HEK293 (cell line): ENCODE measurements around the gene AGMAT.

Experiments used
- CTCF ChIA-PET: fragments of 350-600 bp; formaldehyde crosslinking; extraction: SDS; loops from one replicate; lab custom pipeline; 2021; ENCODE audit warnings: antibody characterized with exemption; lab: Yijun Ruan, JAX
- POLR2A ChIA-PET: fragments of 300-600 bp; formaldehyde crosslinking; extraction: SDS; loops from one replicate; lab custom pipeline; 2020; ENCODE audit warnings: antibody characterized with exemption, inconsistent platforms; lab: Yijun Ruan, JAX
- H3K27ac ChIP-seq: fragments of 200-500 bp; sonication (Bioruptor generic); 2 replicates; pipeline ENCODE4 v1.5.1; 2014; ENCODE audit warnings: low read depth, low read length, control low read depth, inconsistent platforms; ENCODE audit errors: extremely low read depth
- H3K36me3 ChIP-seq, 2 experiments: fragments of 200-500 bp in 1 of 2; sonication (Bioruptor generic) in 1 of 2; 1 replicate in 1 of 2; 2 replicates in 1 of 2; pipeline ENCODE4 v1.5.1; 2014 to 2017; ENCODE audit warnings: inconsistent platforms in 2 of 2, low read length in 2 of 2; ENCODE audit not compliant: control insufficient read depth in 2 of 2, insufficient read depth in 1 of 2
- H3K4me1 ChIP-seq: fragments of 200-500 bp; sonication (Bioruptor generic); 2 replicates; pipeline ENCODE4 v1.5.1; 2014; ENCODE audit warnings: mild to moderate bottlenecking, low read length, inconsistent platforms; ENCODE audit not compliant: control insufficient read depth, insufficient read depth
- H3K4me3 ChIP-seq: 2 replicates; pipeline ENCODE4 v1.5.1; 2011; ENCODE audit warnings: low read depth, mild to moderate bottlenecking, control low read depth, low read length, moderate library complexity
- H3K9me3 ChIP-seq: fragments of 200-500 bp; sonication (Bioruptor generic); 2 replicates; pipeline ENCODE4 v1.5.1; 2014; ENCODE audit warnings: low read depth, low read length, inconsistent platforms; ENCODE audit not compliant: control insufficient read depth, insufficient read depth
- KLF10 ChIP-seq: fragments of 450-650 bp; IDR thresholded peaks from 2 replicates; pipeline ENCODE4 v1.5.1; 2018; ENCODE audit warnings: missing biosample characterization, mild to moderate bottlenecking, missing genetic modification characterization
- KLF8 ChIP-seq: fragments of 450-650 bp; formaldehyde crosslinking; IDR thresholded peaks from 2 replicates; pipeline ENCODE4 v1.5.1; 2016; ENCODE audit warnings: missing biosample characterization, missing genetic modification characterization
- MZF1 ChIP-seq: fragments of 450-650 bp; formaldehyde crosslinking; IDR thresholded peaks from 2 replicates; pipeline ENCODE4 v1.5.1; 2017; ENCODE audit warnings: missing biosample characterization, missing genetic modification characterization, borderline replicate concordance
- TRIM28 ChIP-seq: IDR thresholded peaks from 2 replicates; pipeline ENCODE4 v1.6.1; 2011; ENCODE audit warnings: low read length, control low read depth, borderline replicate concordance
- WT1 ChIP-seq: fragments of 450-650 bp; formaldehyde crosslinking; IDR thresholded peaks from 2 replicates; pipeline ENCODE4 v1.5.1; 2016; ENCODE audit warnings: missing biosample characterization, missing genetic modification characterization
- ZFP3 ChIP-seq: fragments of 450-650 bp; formaldehyde crosslinking; IDR thresholded peaks from 2 replicates; pipeline ENCODE4 v1.5.1; 2016; ENCODE audit warnings: low read depth, missing biosample characterization, missing genetic modification characterization
- ZNF112 ChIP-seq: fragments of 450-650 bp; formaldehyde crosslinking; IDR thresholded peaks from 2 replicates; pipeline ENCODE4 v1.5.0; 2017; ENCODE audit warnings: missing biosample characterization, missing genetic modification characterization
- ZNF211 ChIP-seq: fragments of 450-650 bp; formaldehyde crosslinking; IDR thresholded peaks from 2 replicates; pipeline ENCODE4 v1.5.1; 2016; ENCODE audit warnings: low read depth, missing biosample characterization, missing genetic modification characterization
- ZNF292 ChIP-seq: fragments of 450-650 bp; formaldehyde crosslinking; IDR thresholded peaks from 2 replicates; pipeline ENCODE4 v1.5.1; 2016; ENCODE audit warnings: low read depth, missing biosample characterization, missing genetic modification characterization, borderline replicate concordance
- ZNF391 ChIP-seq: fragments of 450-650 bp; formaldehyde crosslinking; IDR thresholded peaks from 2 replicates; pipeline ENCODE4 v1.5.1; 2016; ENCODE audit warnings: low read depth, missing biosample characterization, missing genetic modification characterization, borderline replicate concordance
- ZNF404 ChIP-seq: fragments of 450-650 bp; formaldehyde crosslinking; IDR thresholded peaks from 2 replicates; pipeline ENCODE4 v1.5.1; 2017; ENCODE audit warnings: missing biosample characterization, missing genetic modification characterization
- ZNF449 ChIP-seq: fragments of 450-650 bp; formaldehyde crosslinking; IDR thresholded peaks from 2 replicates; pipeline ENCODE4 v1.5.1; 2017; ENCODE audit warnings: missing biosample characterization, mild to moderate bottlenecking, missing genetic modification characterization, moderate library complexity
- ZNF561 ChIP-seq: fragments of 450-650 bp; IDR thresholded peaks from 2 replicates; pipeline ENCODE4 v1.5.1; 2018; ENCODE audit warnings: missing biosample characterization, missing genetic modification characterization, borderline replicate concordance
- ZNF571 ChIP-seq: fragments of 450-650 bp; formaldehyde crosslinking; IDR thresholded peaks from 2 replicates; pipeline ENCODE4 v1.5.0; 2017; ENCODE audit warnings: missing biosample characterization, missing genetic modification characterization
- ZNF585B ChIP-seq: fragments of 450-650 bp; formaldehyde crosslinking; IDR thresholded peaks from 2 replicates; pipeline ENCODE4 v1.5.1; 2016; ENCODE audit warnings: missing biosample characterization, missing genetic modification characterization
- ZNF677 ChIP-seq: fragments of 450-650 bp; IDR thresholded peaks from 2 replicates; pipeline ENCODE4 v1.5.0; 2018; ENCODE audit warnings: missing biosample characterization, mild to moderate bottlenecking, missing genetic modification characterization, moderate library complexity
- TF ChIP-seq, protein P1 (sequence below): IDR thresholded peaks from 2 replicates; pipeline ENCODE4 v1.6.1; 2011; ENCODE audit warnings: mild to moderate bottlenecking, low read depth, low read length, borderline replicate concordance
- TF ChIP-seq, protein P2 (sequence below): fragments of 450-650 bp; formaldehyde crosslinking; IDR thresholded peaks from 2 replicates; pipeline ENCODE4 v1.5.1; 2016; ENCODE audit warnings: missing biosample characterization, missing genetic modification characterization
- TF ChIP-seq, protein P3 (sequence below): fragments of 450-650 bp; IDR thresholded peaks from 2 replicates; pipeline ENCODE4 v1.5.1; 2018; ENCODE audit warnings: missing biosample characterization, missing genetic modification characterization
- TF ChIP-seq, protein P4 (sequence below): fragments of 450-650 bp; formaldehyde crosslinking; IDR thresholded peaks from 2 replicates; pipeline ENCODE4 v1.5.1; 2016; ENCODE audit warnings: missing biosample characterization, missing genetic modification characterization
- TF ChIP-seq, protein P5 (sequence below): fragments of 450-650 bp; formaldehyde crosslinking; IDR thresholded peaks from 2 replicates; pipeline ENCODE4 v1.5.1; 2017; ENCODE audit warnings: missing biosample characterization, missing genetic modification characterization

Gene AGMAT

DNA sequence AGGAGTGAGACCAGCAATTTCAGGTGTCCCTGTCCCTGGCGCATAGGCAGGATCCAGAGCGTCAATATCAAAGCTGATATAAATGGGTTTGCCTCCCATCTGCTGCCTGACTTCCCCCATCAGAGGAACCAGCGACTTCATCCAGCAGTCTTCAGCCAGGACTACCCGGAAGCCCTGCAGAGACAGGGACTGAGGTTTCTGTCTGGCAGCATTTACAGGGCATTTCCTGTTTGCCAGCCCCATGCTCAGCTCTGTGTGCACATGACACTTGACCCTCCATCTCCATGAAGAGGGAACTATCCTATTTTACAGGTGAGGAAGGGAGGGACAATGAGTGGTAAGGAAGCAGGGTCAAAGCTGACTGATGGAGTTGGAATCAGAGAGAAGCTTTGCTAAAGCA lies 7.2 kb downstream of the AGMAT start:
- no peak overlapping the region for H3K4me3 ChIP-seq
- peaks cover 0 to 6% of the 10 kb centered on the region in 2 experiments; a peak in 2 of 3 replicates for H3K36me3 ChIP-seq
- no peaks in the 10 kb centered on the region for H3K9me3 ChIP-seq
- CTCF ChIA-PET = no interaction called here
- H3K27ac ChIP-seq = no peak overlapping the region
- POLR2A ChIA-PET = no interaction called here
- no peaks in the 10 kb centered on the region for H3K4me1 ChIP-seq
- no peak for TF ChIP-seq ZNF211 (tag by site-specific recombination)
- TF ChIP-seq, protein P1, sequence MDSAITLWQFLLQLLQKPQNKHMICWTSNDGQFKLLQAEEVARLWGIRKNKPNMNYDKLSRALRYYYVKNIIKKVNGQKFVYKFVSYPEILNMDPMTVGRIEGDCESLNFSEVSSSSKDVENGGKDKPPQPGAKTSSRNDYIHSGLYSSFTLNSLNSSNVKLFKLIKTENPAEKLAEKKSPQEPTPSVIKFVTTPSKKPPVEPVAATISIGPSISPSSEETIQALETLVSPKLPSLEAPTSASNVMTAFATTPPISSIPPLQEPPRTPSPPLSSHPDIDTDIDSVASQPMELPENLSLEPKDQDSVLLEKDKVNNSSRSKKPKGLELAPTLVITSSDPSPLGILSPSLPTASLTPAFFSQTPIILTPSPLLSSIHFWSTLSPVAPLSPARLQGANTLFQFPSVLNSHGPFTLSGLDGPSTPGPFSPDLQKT = no peak
- no peak for TF ChIP-seq ZNF571 (tag by site-specific recombination)
- TF ChIP-seq, protein P2, sequence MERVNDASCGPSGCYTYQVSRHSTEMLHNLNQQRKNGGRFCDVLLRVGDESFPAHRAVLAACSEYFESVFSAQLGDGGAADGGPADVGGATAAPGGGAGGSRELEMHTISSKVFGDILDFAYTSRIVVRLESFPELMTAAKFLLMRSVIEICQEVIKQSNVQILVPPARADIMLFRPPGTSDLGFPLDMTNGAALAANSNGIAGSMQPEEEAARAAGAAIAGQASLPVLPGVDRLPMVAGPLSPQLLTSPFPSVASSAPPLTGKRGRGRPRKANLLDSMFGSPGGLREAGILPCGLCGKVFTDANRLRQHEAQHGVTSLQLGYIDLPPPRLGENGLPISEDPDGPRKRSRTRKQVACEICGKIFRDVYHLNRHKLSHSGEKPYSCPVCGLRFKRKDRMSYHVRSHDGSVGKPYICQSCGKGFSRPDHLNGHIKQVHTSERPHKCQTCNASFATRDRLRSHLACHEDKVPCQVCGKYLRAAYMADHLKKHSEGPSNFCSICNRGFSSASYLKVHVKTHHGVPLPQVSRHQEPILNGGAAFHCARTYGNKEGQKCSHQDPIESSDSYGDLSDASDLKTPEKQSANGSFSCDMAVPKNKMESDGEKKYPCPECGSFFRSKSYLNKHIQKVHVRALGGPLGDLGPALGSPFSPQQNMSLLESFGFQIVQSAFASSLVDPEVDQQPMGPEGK (tag by site-specific recombination) = no peak
- TF ChIP-seq ZNF561 (tag by site-specific recombination) = no peak
- TF ChIP-seq, protein P3, sequence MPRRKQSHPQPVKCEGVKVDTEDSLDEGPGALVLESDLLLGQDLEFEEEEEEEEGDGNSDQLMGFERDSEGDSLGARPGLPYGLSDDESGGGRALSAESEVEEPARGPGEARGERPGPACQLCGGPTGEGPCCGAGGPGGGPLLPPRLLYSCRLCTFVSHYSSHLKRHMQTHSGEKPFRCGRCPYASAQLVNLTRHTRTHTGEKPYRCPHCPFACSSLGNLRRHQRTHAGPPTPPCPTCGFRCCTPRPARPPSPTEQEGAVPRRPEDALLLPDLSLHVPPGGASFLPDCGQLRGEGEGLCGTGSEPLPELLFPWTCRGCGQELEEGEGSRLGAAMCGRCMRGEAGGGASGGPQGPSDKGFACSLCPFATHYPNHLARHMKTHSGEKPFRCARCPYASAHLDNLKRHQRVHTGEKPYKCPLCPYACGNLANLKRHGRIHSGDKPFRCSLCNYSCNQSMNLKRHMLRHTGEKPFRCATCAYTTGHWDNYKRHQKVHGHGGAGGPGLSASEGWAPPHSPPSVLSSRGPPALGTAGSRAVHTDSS (tag by site-specific recombination) = no peak
- TF ChIP-seq KLF8 (tag by site-specific recombination) = no peak
- TF ChIP-seq ZNF585B = no peak
- TF ChIP-seq ZNF677 (tag by site-specific recombination) = no peak
- no peak for TF ChIP-seq ZNF404
- no peak for TF ChIP-seq WT1 (tag by site-specific recombination)
- TF ChIP-seq KLF10 = no peak
- TF ChIP-seq MZF1 (tag by site-specific recombination) = no peak
- no peak for TF ChIP-seq ZNF449 (tag by site-specific recombination)
- no peak for TF ChIP-seq TRIM28
- TF ChIP-seq, all 188 proteins: peak for 0

DNA sequence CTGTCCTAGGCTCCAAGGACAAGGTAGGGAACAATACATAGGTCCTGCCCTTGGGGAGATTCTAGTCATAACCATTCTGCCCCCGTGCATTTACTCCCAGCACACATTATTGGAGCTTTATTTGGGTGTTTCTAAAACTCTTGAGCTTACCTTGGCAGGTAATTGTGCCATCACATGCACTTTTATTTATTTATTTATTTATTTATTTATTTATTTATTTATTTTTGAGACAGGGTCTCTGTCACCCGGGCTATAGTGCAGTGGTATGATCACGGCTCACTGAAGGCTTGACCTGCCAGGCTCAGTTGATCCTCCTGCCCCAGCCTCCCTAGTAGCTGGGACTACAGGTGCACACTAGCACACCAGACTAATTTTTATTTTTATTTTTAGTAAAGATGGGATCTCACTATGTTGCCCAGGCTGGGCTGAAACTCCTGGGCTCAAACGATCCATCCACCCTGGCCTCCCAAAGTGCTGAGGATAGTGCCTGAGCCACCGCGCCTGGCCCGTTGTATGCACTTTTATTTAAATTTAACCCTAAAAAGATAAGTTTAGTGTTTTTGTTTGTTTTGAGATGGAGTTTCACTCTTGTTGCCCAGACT lies 9.2 kb downstream of the AGMAT start:
- Histone ChIP-seq H3K4me1 (no peaks in the 10 kb centered on the region), H3K27ac (no peak overlapping the region), H3K9me3 (no peaks in the 10 kb centered on the region), H3K36me3 (peaks cover 3 to 8% of the 10 kb centered on the region in 2 experiments; a peak in 2 of 3 replicates), H3K4me3 (no peak overlapping the region)
- ChIA-PET POLR2A (no interaction called here), CTCF (no interaction called here)
- TF ChIP-seq ZNF112 (tag by site-specific recombination) = no peak
- TF ChIP-seq ZFP3 (tag by site-specific recombination) = no peak; the same call in 1 of the 2 replicates
- TF ChIP-seq, protein P4, sequence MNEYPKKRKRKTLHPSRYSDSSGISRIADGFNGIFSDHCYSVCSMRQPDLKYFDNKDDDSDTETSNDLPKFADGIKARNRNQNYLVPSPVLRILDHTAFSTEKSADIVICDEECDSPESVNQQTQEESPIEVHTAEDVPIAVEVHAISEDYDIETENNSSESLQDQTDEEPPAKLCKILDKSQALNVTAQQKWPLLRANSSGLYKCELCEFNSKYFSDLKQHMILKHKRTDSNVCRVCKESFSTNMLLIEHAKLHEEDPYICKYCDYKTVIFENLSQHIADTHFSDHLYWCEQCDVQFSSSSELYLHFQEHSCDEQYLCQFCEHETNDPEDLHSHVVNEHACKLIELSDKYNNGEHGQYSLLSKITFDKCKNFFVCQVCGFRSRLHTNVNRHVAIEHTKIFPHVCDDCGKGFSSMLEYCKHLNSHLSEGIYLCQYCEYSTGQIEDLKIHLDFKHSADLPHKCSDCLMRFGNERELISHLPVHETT = 0 out of 2 replicates have a peak, but pooled peaks have one; percentile 37
- no peak for TF ChIP-seq ZNF391 (tag by site-specific recombination)
- 0 out of 2 replicates have a peak, but pooled peaks have one; percentile 53 for TF ChIP-seq ZNF292 (tag by site-specific recombination)
- TF ChIP-seq, protein P5, sequence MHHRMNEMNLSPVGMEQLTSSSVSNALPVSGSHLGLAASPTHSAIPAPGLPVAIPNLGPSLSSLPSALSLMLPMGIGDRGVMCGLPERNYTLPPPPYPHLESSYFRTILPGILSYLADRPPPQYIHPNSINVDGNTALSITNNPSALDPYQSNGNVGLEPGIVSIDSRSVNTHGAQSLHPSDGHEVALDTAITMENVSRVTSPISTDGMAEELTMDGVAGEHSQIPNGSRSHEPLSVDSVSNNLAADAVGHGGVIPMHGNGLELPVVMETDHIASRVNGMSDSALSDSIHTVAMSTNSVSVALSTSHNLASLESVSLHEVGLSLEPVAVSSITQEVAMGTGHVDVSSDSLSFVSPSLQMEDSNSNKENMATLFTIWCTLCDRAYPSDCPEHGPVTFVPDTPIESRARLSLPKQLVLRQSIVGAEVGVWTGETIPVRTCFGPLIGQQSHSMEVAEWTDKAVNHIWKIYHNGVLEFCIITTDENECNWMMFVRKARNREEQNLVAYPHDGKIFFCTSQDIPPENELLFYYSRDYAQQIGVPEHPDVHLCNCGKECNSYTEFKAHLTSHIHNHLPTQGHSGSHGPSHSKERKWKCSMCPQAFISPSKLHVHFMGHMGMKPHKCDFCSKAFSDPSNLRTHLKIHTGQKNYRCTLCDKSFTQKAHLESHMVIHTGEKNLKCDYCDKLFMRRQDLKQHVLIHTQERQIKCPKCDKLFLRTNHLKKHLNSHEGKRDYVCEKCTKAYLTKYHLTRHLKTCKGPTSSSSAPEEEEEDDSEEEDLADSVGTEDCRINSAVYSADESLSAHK (tag by site-specific recombination) = peak; percentile 32; the same call in 1 of the 2 replicates
